ENCODE data around the gene EFNA5.

EFNA5 gene

DNA sequence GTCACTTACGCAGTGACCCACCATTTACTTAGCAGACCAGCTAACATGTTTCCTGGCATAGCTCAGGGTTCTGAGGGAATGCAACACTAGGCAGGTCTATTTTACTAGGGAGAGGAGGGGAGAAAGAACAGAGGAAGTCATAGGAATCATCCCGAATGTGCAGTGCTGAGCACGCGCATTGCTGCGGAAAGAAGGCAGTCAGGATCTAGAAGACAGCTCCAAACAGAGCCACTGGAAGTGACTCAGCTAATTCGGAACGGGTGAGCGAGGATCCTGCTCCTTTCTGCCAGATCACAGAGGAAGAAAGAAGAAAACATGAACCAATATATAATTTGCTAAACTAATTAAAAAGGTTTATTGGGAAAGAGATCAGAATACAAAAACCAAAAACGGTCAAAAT lies 339.8 kb downstream of the EFNA5 start:
- Mint-ChIP-seq H3K27ac (no peak overlapping the region), H3K9me3 (no peaks in the 10 kb centered on the region), H3K36me3 (ENCODE audit: insufficient read depth) (no peaks in the 10 kb centered on the region), H3K4me1 (ENCODE audit: low read depth in 2 of 2) (peaks cover 0 to 1% of the 10 kb centered on the region in 2 donors), H3K27me3 (no peaks in the 10 kb centered on the region), H3K4me3 (no peak overlapping the region)
- DNase-seq (no peak), ATAC-seq (replicated peaks) (no peak)

DNA sequence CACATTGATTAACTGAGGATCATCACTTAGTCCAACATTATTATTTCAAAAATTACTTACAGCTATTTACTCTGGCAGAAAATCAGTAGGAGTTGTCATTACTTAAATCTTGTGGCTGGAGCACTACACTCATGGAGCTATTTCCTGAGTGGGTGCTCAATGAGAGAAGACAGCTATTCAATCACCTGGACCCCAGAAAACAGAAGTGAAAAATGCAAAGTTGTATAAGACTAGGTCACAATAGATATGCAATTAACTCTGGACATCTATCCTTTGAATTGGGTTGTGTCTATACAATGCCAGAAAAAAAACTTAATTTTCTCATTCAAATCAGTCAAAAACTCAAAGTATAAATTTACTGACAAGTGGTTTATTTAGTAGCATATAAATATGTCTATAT lies 340.9 kb downstream of the EFNA5 start:
- no peaks in the 10 kb centered on the region for H3K36me3 Mint-ChIP-seq (ENCODE audit: insufficient read depth)
- no peaks in the 10 kb centered on the region for H3K9me3 Mint-ChIP-seq
- H3K27ac Mint-ChIP-seq, result no peak overlapping the region
- DNase-seq, result no peak
- H3K27me3 Mint-ChIP-seq, result no peaks in the 10 kb centered on the region
- no peak for ATAC-seq (replicated peaks)
- H3K4me1 Mint-ChIP-seq (ENCODE audit: low read depth in 2 of 2), result peaks cover 0 to 1% of the 10 kb centered on the region in 2 donors
- no peak overlapping the region for H3K4me3 Mint-ChIP-seq
